K562 (cell line): ENCODE results near the gene OR52I2. TPM values are rescaled to one million over a fixed set of nuclear protein-coding genes. Genes with fewer than 3 reads are reported as not detected.

Experiments used
- ATAC-seq: fragments of 200-7000 bp; cut with Tn5 transposase; 3 replicates; pipeline ENCODE4 v1.9.1; 2020; ENCODE audit warnings: moderate library complexity
- BruUV-seq: library from RNA; stranded (reverse); fragments of 400-500 nt; replicated peaks from 2 replicates; lab custom pipeline; 2021; lab: Mats Ljungman, UMichigan
- CTCF ChIA-PET: fragments of 300-600 bp; formaldehyde crosslinking; extraction: SDS; loops from one replicate; lab custom pipeline; 2021; ENCODE audit warnings: low intra/inter-chr PET ratio; lab: Yijun Ruan, JAX
- POLR2A ChIA-PET: fragments of 300-600, 350-650 bp; sonication (Branson Sonifier 250); formaldehyde crosslinking; extraction: SDS; loops from one replicate; lab custom pipeline; 2021; ENCODE audit warnings: antibody characterized with exemption, inconsistent platforms; lab: Yijun Ruan, JAX
- DNase-seq, 4 experiments: peaks; one replicate each; pipeline versions ENCODE4 v3.0.0 to v3.0.0-alpha.2; 2011 to 2018; ENCODE audit warnings: low spot score in 3 of 4, mixed read lengths in 3 of 4; ENCODE audit errors: extremely low read depth in 1 of 4
- FAIRE-seq: peaks from 2 replicates; lab custom pipeline; 2011; peaks lifted over from hg19 to GRCh38; lab: Jason Lieb, UNC
- H2AFZ ChIP-seq: 2 replicates; pipeline ENCODE4 v1.6.0; 2011; ENCODE audit warnings: low read depth, low read length, control low read depth, inconsistent platforms
- H3K27ac ChIP-seq: fragments of 200-600 bp; 3 replicates; pipeline ENCODE4 v1.8.0; 2011; ENCODE audit warnings: low read depth, mild to moderate bottlenecking, control low read depth, inconsistent platforms, low read length, moderate library complexity, mixed read lengths; ENCODE audit errors: extremely low read depth
- H3K27me3 ChIP-seq, 2 experiments: fragments of 300-600 bp in 1 of 2; 2 replicates in 1 of 2; 3 replicates in 1 of 2; pipeline versions ENCODE4 v1.6.0 to v1.8.0; 2011; ENCODE audit warnings: inconsistent platforms in 2 of 2, low read length in 2 of 2, mild to moderate bottlenecking in 1 of 2, mixed read lengths in 1 of 2, moderate library complexity in 1 of 2; ENCODE audit not compliant: control insufficient read depth in 2 of 2, insufficient read depth in 2 of 2
- H3K36me3 ChIP-seq: fragments of 300-600 bp; 3 replicates; pipeline ENCODE4 v1.8.0; 2011; ENCODE audit warnings: mild to moderate bottlenecking, low read length, inconsistent platforms; ENCODE audit not compliant: control insufficient read depth, insufficient read depth
- H3K4me1 ChIP-seq, 2 experiments: fragments of 200-600 bp in 1 of 2; replicated peaks in 1 of 2; 2 replicates in 1 of 2; 3 replicates in 1 of 2; pipeline versions ENCODE4 v1.5.1 to v1.8.0; 2011; ENCODE audit warnings: inconsistent platforms in 2 of 2, low read length in 2 of 2, mild to moderate bottlenecking in 1 of 2, mixed read lengths in 1 of 2, moderate library complexity in 1 of 2; ENCODE audit not compliant: control insufficient read depth in 2 of 2, insufficient read depth in 2 of 2
- H3K4me2 ChIP-seq: 2 replicates; pipeline ENCODE4 v1.6.1; 2011; ENCODE audit warnings: low read length, control low read depth, inconsistent platforms, mixed read lengths; ENCODE audit not compliant: insufficient read depth
- H3K4me3 ChIP-seq: fragments of 200-600 bp; sonication (generic), shearing (Covaris generic); 2 replicates; pipeline ENCODE4 v1.5.1; 2016; ENCODE audit warnings: control low read depth, inconsistent platforms
- H3K79me2 ChIP-seq: fragments of 200-600 bp; 3 replicates; pipeline ENCODE4 v1.8.0; 2011; ENCODE audit warnings: low read length, inconsistent platforms; ENCODE audit not compliant: control insufficient read depth, insufficient read depth
- H3K9ac ChIP-seq, 2 experiments: 2 replicates each; pipeline versions ENCODE4 v1.6.0 to v1.6.1; 2011; ENCODE audit warnings: low read depth in 2 of 2, low read length in 2 of 2, control low read depth in 1 of 2, inconsistent platforms in 1 of 2, mild to moderate bottlenecking in 1 of 2, mixed read lengths in 1 of 2; ENCODE audit not compliant: insufficient read depth in 1 of 2
- H3K9me1 ChIP-seq: one replicate; pipeline ENCODE4 v1.6.0; 2011; ENCODE audit warnings: inconsistent platforms, mild to moderate bottlenecking, low read length, moderate library complexity; ENCODE audit not compliant: control insufficient read depth, insufficient read depth
- H3K9me3 ChIP-seq: replicated peaks from 2 replicates; pipeline ENCODE4 v1.5.1; 2011; ENCODE audit warnings: low read depth, low read length, inconsistent platforms; ENCODE audit not compliant: control insufficient read depth, insufficient read depth
- H4K20me1 ChIP-seq: replicated peaks from 2 replicates; pipeline ENCODE4 v1.6.1; 2011; ENCODE audit warnings: low read length, inconsistent platforms, mixed read lengths; ENCODE audit not compliant: control insufficient read depth, insufficient read depth
- ADNP ChIP-seq: fragments of 200-800 bp; sonication (Bioruptor generic); IDR thresholded peaks from 2 replicates; pipeline ENCODE4 v1.6.1; 2016; ENCODE audit warnings: missing genetic modification characterization, missing compliant biosample characterization
- BCL6 ChIP-seq: fragments of 250-450 bp; sonication (Bioruptor Pico); IDR thresholded peaks from 2 replicates; pipeline ENCODE4 v1.4.0; 2020
- CHD2 ChIP-seq: IDR thresholded peaks from 2 replicates; pipeline ENCODE4 v1.6.1; 2011; ENCODE audit warnings: low read depth, low read length
- ETV6 ChIP-seq, 3 experiments: fragments of 150-350 bp in 1 of 3; sonication (generic) in 1 of 3; formaldehyde crosslinking in 1 of 3; IDR thresholded peaks; 2 replicates each; pipeline versions ENCODE4 v1.6.1 to v1.8.0; 2014 to 2022; ENCODE audit warnings: borderline replicate concordance in 2 of 3, low read depth in 2 of 3, antibody characterized with exemption in 1 of 3, low read length in 1 of 3, mild to moderate bottlenecking in 1 of 3, missing genetic modification reagents in 1 of 3
- GABPB1 ChIP-seq: sonication (generic); formaldehyde crosslinking; IDR thresholded peaks from 2 replicates; pipeline ENCODE4 v1.8.0; 2022; ENCODE audit warnings: mild to moderate bottlenecking, missing genetic modification reagents
- GABPB2 ChIP-seq: fragments of 250-450 bp; sonication (Bioruptor Pico); conservative IDR thresholded peaks from 2 replicates; pipeline ENCODE4 v1.5.1; 2021; ENCODE audit warnings: mild to moderate bottlenecking
- HSF4 ChIP-seq: fragments of 250-450 bp; sonication (Bioruptor Pico); IDR thresholded peaks from 2 replicates; pipeline ENCODE4 v2.1.2; 2022; ENCODE audit warnings: mild to moderate bottlenecking, moderate library complexity, borderline replicate concordance
- MAFF ChIP-seq: IDR thresholded peaks from 2 replicates; pipeline ENCODE4 v1.6.1; 2012; ENCODE audit warnings: low read length, improper control_type of control experiment
- NFATC3 ChIP-seq: fragments of 450-650 bp; IDR thresholded peaks from 2 replicates; pipeline ENCODE4 v1.6.1; 2017; ENCODE audit warnings: mild to moderate bottlenecking
- POLR3G ChIP-seq: IDR thresholded peaks from 2 replicates; pipeline ENCODE4 v1.6.1; 2011; ENCODE audit not compliant: insufficient read length, insufficient replicate concordance; ENCODE audit errors: extremely low read depth
- RFX5 ChIP-seq: IDR thresholded peaks from 2 replicates; pipeline ENCODE4 v1.6.1; 2011; ENCODE audit warnings: low read depth, mild to moderate bottlenecking, improper control_type of control experiment, low read length
- TEAD4 ChIP-seq, 2 experiments: sonication (generic) in 1 of 2; formaldehyde crosslinking in 1 of 2; IDR thresholded peaks; 2 replicates each; pipeline versions ENCODE4 v1.6.1 to v1.8.0; 2012 to 2022; ENCODE audit warnings: borderline replicate concordance in 1 of 2, inconsistent platforms in 1 of 2, low read length in 1 of 2, mild to moderate bottlenecking in 1 of 2, missing genetic modification reagents in 1 of 2
- ZFP36 ChIP-seq: fragments of 150-350 bp; IDR thresholded peaks from 2 replicates; pipeline ENCODE4 v1.6.1; 2018; ENCODE audit warnings: low read length, low read depth; ENCODE audit not compliant: partially characterized antibody
- ZNF140 ChIP-seq: fragments of 250-450 bp; sonication (Bioruptor Pico); IDR thresholded peaks from 2 replicates; pipeline ENCODE4 v1.8.0; 2021; ENCODE audit warnings: moderate library complexity, mild to moderate bottlenecking, inconsistent platforms
- WGBS: fragments of 100-300 bp; shearing (Covaris generic); methylation state at CpG from one replicate; pipeline ENCODE4 v1.1.6; 2016; ENCODE audit warnings: low coverage, mixed read lengths; ENCODE audit not compliant: insufficient coverage; ENCODE audit errors: missing lambda C conversion rate; 5-methylcytosine and 5-hydroxymethylcytosine counted together
- in situ Hi-C: fragments of 300-500 bp; cut with MboI; formaldehyde crosslinking; loops from 4 replicates; pipeline ENCODE4 v1.15.0; 2018; ENCODE audit warnings: inconsistent platforms, mixed read lengths
- intact Hi-C: fragments of 100-400 bp; cut with micrococcal nuclease; formaldehyde crosslinking; loops from 2 replicates; pipeline ENCODE4 v1.14.2; 2022
- polyA plus RNA-seq, 8 experiments: library from polyadenylated mRNA; depleted of rRNA in 4 of 8; stranded (reverse) in 5 of 8; unstranded in 3 of 8; fragments of >200 nt; fragmentation: Nextera tagmentation in 2 of 8; fragmentation: Illumina TruSeq in 1 of 8; extraction: Ambion mirVana in 2 of 8; extraction: Trizol in 1 of 8; gene quantifications; 2 replicates each; pipeline versions ENCODE4 v1.2.1 to v1.2.3, GENCODE V29; 2011 to 2014; ENCODE audit warnings: inconsistent platforms in 1 of 8, missing spikeins in 1 of 8
- total RNA-seq, 7 experiments: library from RNA; depleted of rRNA in 6 of 7; stranded (reverse); fragments of >200 nt in 6 of 7; fragmentation: Illumina TruSeq in 2 of 7; extraction: Trizol in 2 of 7; gene quantifications; 2 replicates each; pipeline versions ENCODE4 v1.2.1 to v1.2.3, GENCODE V29; 2011 to 2021; ENCODE audit warnings: low replicate concordance in 1 of 7
- TF ChIP-seq, protein P1 (sequence below): fragments of 250-450 bp; sonication (Bioruptor Pico); IDR thresholded peaks from 2 replicates; pipeline ENCODE4 v1.4.0; 2020; ENCODE audit warnings: borderline replicate concordance
- TF ChIP-seq, protein P2 (sequence below): fragments of 450-650 bp; IDR thresholded peaks from 2 replicates; pipeline ENCODE4 v1.7.0; 2016; ENCODE audit warnings: borderline replicate concordance
- TF ChIP-seq, protein P3 (sequence below): fragments of 250-450 bp; sonication (Bioruptor Pico); IDR thresholded peaks from 2 replicates; pipeline ENCODE4 v1.5.0; 2021

The OR52I2 gene
- total and polyA plus RNA-seq, 9 of the 15 experiments (the other 6 are each of a cell fraction or from before 2014, with no cell fraction given): not detected

DNA sequence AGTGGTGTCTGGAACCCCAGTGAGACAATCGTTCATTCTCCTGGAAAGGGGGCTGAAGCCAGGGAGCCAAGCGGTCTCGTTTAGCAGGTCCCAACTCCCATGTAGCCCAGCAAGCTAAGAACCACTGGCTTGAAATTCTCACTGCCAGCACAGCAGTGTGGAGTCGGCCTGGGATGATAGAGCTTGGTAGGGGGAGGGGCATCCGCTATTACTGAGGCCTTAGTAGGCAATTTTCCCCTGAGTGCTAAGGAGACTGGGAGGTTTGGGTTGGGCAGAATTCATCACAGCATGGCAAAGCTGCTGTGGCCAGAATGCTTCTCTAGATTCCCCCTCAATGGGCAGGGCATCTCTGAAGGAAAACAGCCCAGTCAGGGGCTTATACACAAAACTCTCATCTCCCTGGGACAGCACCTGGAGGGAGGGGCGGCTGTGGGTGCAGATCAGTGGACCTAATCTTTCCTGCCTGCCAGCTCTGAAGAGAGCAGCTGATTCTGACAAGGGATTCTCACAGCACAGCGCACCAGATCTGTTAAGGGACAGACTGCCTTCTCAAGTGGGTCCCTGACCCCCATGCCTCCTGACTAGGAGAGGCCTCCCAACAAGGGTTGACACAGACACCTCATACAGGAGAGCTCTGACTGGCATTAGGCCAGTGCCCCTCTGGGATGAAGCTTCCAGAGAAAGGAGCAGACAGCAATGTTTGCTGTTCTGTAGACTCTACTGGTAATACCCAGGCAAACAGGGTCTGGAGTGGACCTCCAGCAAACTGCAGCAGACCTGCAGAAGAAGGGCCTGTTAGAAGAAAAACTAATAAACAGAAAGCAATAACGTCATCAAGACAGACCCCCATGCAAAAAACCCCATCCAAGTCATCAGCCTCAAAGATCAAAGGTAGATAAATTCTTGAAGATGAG, 21.8 kb upstream of the OR52I2 start:
- no peak for ATAC-seq
- Histone ChIP-seq H3K27me3 (no peaks in the 10 kb centered on the region; a peak in 1 of 5 replicates), H4K20me1 (no peaks in the 10 kb centered on the region), H3K9me1 (no peaks in the 10 kb centered on the region), H2AFZ (no peak overlapping the region), H3K9me3 (no peaks in the 10 kb centered on the region), H3K4me3 (no peak overlapping the region), H3K79me2 (no peaks in the 10 kb centered on the region), H3K4me2 (no peak overlapping the region), H3K4me1 (no peaks in the 10 kb centered on the region), H3K27ac (no peak overlapping the region), H3K9ac (no peak overlapping the region), H3K36me3 (no peaks in the 10 kb centered on the region)
- in situ Hi-C loops (no loop called here), intact Hi-C loops (no loop called here)
- DNase-seq: no peak
- POLR2A ChIA-PET: interaction anchor here (0.6 kb wide), 1 partner anchor 380 kb away, joined by 3 read pairs; no protein-coding TSS in a partner anchor
- 1% methylated on average over 8 of the region's 8 CpGs for WGBS
- BruUV-seq: no TSS peak
- FAIRE-seq: no peak
- CTCF ChIA-PET: no interaction called here
- no peak for TF ChIP-seq ZNF140 (CRISPR knock-in tag)
- TF ChIP-seq CHD2: no peak
- no peak for TF ChIP-seq GABPB1 (CRISPR knock-in tag)
- no peak for TF ChIP-seq BCL6 (CRISPR knock-in tag)
- no peak for TF ChIP-seq ETV6 (IDR thresholded peaks at IDR 0.05; ENCODE audit: borderline replicate concordance in 1 of 2, low read depth in 2 of 2, low read length in 1 of 2)
- TF ChIP-seq ETV6 (CRISPR knock-in tag; IDR thresholded peaks at IDR 0.05; ENCODE audit: borderline replicate concordance): no peak
- TF ChIP-seq, protein P1, sequence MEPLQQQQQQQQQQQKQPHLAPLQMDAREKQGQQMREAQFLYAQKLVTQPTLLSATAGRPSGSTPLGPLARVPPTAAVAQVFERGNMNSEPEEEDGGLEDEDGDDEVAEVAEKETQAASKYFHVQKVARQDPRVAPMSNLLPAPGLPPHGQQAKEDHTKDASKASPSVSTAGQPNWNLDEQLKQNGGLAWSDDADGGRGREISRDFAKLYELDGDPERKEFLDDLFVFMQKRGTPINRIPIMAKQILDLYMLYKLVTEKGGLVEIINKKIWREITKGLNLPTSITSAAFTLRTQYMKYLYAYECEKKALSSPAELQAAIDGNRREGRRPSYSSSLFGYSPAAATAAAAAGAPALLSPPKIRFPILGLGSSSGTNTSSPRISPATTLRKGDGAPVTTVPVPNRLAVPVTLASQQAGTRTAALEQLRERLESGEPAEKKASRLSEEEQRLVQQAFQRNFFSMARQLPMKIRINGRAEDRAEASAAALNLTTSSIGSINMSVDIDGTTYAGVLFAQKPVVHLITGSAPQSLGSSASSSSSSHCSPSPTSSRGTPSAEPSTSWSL (CRISPR knock-in tag): no peak
- no peak for TF ChIP-seq TEAD4 (IDR thresholded peaks at IDR 0.05; ENCODE audit: low read length)
- no peak for TF ChIP-seq TEAD4 (CRISPR knock-in tag; IDR thresholded peaks at IDR 0.05; ENCODE audit: borderline replicate concordance)
- TF ChIP-seq, protein P2, sequence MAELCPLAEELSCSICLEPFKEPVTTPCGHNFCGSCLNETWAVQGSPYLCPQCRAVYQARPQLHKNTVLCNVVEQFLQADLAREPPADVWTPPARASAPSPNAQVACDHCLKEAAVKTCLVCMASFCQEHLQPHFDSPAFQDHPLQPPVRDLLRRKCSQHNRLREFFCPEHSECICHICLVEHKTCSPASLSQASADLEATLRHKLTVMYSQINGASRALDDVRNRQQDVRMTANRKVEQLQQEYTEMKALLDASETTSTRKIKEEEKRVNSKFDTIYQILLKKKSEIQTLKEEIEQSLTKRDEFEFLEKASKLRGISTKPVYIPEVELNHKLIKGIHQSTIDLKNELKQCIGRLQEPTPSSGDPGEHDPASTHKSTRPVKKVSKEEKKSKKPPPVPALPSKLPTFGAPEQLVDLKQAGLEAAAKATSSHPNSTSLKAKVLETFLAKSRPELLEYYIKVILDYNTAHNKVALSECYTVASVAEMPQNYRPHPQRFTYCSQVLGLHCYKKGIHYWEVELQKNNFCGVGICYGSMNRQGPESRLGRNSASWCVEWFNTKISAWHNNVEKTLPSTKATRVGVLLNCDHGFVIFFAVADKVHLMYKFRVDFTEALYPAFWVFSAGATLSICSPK: no peak
- TF ChIP-seq NFATC3: no peak
- TF ChIP-seq GABPB2: no peak
- no peak for TF ChIP-seq ZFP36
- TF ChIP-seq ADNP: no peak
- no peak for TF ChIP-seq MAFF
- TF ChIP-seq POLR3G: no peak
- TF ChIP-seq RFX5: no peak
- TF ChIP-seq HSF4 (CRISPR knock-in tag): no peak
- TF ChIP-seq, protein P3, sequence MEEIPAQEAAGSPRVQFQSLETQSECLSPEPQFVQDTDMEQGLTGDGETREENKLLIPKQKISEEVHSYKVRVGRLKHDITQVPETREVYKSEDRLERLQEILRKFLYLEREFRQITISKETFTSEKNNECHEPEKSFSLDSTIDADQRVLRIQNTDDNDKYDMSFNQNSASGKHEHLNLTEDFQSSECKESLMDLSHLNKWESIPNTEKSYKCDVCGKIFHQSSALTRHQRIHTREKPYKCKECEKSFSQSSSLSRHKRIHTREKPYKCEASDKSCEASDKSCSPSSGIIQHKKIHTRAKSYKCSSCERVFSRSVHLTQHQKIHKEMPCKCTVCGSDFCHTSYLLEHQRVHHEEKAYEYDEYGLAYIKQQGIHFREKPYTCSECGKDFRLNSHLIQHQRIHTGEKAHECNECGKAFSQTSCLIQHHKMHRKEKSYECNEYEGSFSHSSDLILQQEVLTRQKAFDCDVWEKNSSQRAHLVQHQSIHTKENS (CRISPR knock-in tag): no peak
